CD14-positive monocyte (primary cell): ENCODE data around the gene MARCHF3. TPM values are rescaled to one million over a fixed set of nuclear protein-coding genes. Genes with fewer than 3 reads are reported as not detected.

ENCODE experiments used
- DNase-seq, 3 donors: peaks; one replicate each; pipeline ENCODE4 v3.0.0-alpha.2; 2011 to 2022
- H2AFZ ChIP-seq: 2 replicates; pipeline ENCODE4 v1.6.0; 2012; ENCODE audit warnings: mild to moderate bottlenecking, low read depth, low read length, inconsistent platforms; ENCODE audit not compliant: insufficient read depth, poor library complexity, severe bottlenecking
- H3K27ac ChIP-seq, 2 donors: 1 replicate in 1 of 2; 2 replicates in 1 of 2; pipeline ENCODE4 v1.5.1; 2012 to 2013; ENCODE audit warnings: low read length in 2 of 2, control low read depth in 1 of 2, inconsistent platforms in 1 of 2, low read depth in 1 of 2, mild to moderate bottlenecking in 1 of 2
- H3K27me3 ChIP-seq, 2 donors: one replicate each; pipeline versions ENCODE4 v1.6.0 to v1.6.1; 2011 to 2013; ENCODE audit warnings: low read length in 2 of 2; ENCODE audit not compliant: control insufficient read depth in 2 of 2, insufficient read depth in 2 of 2
- H3K36me3 ChIP-seq, 2 donors: replicated peaks in 1 of 2; 1 replicate in 1 of 2; 2 replicates in 1 of 2; pipeline versions ENCODE4 v1.5.1 to v1.6.1; 2012 to 2013; ENCODE audit warnings: low read length in 2 of 2, control low read depth in 1 of 2, inconsistent platforms in 1 of 2, mild to moderate bottlenecking in 1 of 2; ENCODE audit not compliant: insufficient read depth in 2 of 2, control insufficient read depth in 1 of 2
- H3K4me1 ChIP-seq, 2 donors: 1 replicate in 1 of 2; 2 replicates in 1 of 2; pipeline versions ENCODE4 v1.5.1 to v1.6.1; 2012 to 2013; ENCODE audit warnings: low read length in 2 of 2, control low read depth in 1 of 2, inconsistent platforms in 1 of 2, mild to moderate bottlenecking in 1 of 2, moderate library complexity in 1 of 2; ENCODE audit not compliant: insufficient read depth in 2 of 2, control insufficient read depth in 1 of 2
- H3K4me2 ChIP-seq: replicated peaks from 2 replicates; pipeline ENCODE3; 2012; ENCODE audit warnings: low read length, moderate library complexity, mild to moderate bottlenecking; ENCODE audit not compliant: poor library complexity, severe bottlenecking; ENCODE audit errors: extremely low read depth
- H3K4me3 ChIP-seq, 3 experiments: fragments of 200-600 bp in 1 of 3; sonication (generic) in 1 of 3; replicated peaks in 1 of 3; 1 replicate in 2 of 3; 2 replicates in 1 of 3; pipeline ENCODE4 v1.5.1; 2011 to 2013; ENCODE audit warnings: low read length in 3 of 3, mild to moderate bottlenecking in 3 of 3, control low read depth in 2 of 3, low read depth in 2 of 3, inconsistent platforms in 1 of 3, moderate library complexity in 1 of 3
- H3K79me2 ChIP-seq: 2 replicates; pipeline ENCODE4 v1.6.0; 2012; ENCODE audit warnings: mild to moderate bottlenecking, control low read depth, inconsistent platforms, low read length, moderate library complexity; ENCODE audit not compliant: insufficient read depth
- H3K9ac ChIP-seq: 2 replicates; pipeline ENCODE4 v1.6.0; 2017; ENCODE audit warnings: low read length, mild to moderate bottlenecking; ENCODE audit not compliant: insufficient read depth, poor library complexity, severe bottlenecking
- H3K9me3 ChIP-seq, 2 donors: replicated peaks in 1 of 2; 1 replicate in 1 of 2; 2 replicates in 1 of 2; pipeline versions ENCODE4 v1.5.1 to v1.6.1; 2012 to 2013; ENCODE audit warnings: low read length in 2 of 2, control low read depth in 1 of 2; ENCODE audit not compliant: control insufficient read depth in 1 of 2, insufficient read depth in 1 of 2
- H4K20me1 ChIP-seq: 2 replicates; pipeline ENCODE4 v1.6.0; 2012; ENCODE audit warnings: mild to moderate bottlenecking, low read length, control low read depth, moderate library complexity; ENCODE audit not compliant: insufficient read depth
- H3K27ac Mint-ChIP-seq, 7 donors: one replicate each; pipeline ENCODE4 v1.8.0; 2020; ENCODE audit warnings: mild to moderate bottlenecking in 7 of 7, mixed read lengths in 7 of 7, moderate library complexity in 6 of 7, inconsistent platforms in 2 of 7
- H3K27me3 Mint-ChIP-seq, 3 donors: one replicate each; pipeline ENCODE4 v1.8.0; 2021 to 2022; ENCODE audit warnings: low read depth in 3 of 3, mild to moderate bottlenecking in 3 of 3, mixed read lengths in 3 of 3, moderate library complexity in 3 of 3, inconsistent platforms in 1 of 3
- H3K36me3 Mint-ChIP-seq, 2 donors: one replicate each; pipeline ENCODE4 v1.8.0; 2020; ENCODE audit warnings: mixed read lengths in 2 of 2, inconsistent platforms in 1 of 2, mild to moderate bottlenecking in 1 of 2
- H3K4me1 Mint-ChIP-seq: one replicate; pipeline ENCODE4 v1.8.0; 2020; ENCODE audit warnings: mild to moderate bottlenecking, mixed read lengths
- H3K4me3 Mint-ChIP-seq, 2 donors: one replicate each; pipeline ENCODE4 v1.8.0; 2020; ENCODE audit warnings: mild to moderate bottlenecking in 2 of 2, mixed read lengths in 2 of 2, moderate library complexity in 1 of 2
- H3K9me3 Mint-ChIP-seq, 7 donors: one replicate each; pipeline ENCODE4 v1.8.0; 2020 to 2022; ENCODE audit warnings: mixed read lengths in 7 of 7, mild to moderate bottlenecking in 6 of 7, moderate library complexity in 6 of 7, inconsistent platforms in 2 of 7
- WGBS: methylation state at CpG from one replicate; pipeline ENCODE4 v1.1.5; 2013; ENCODE audit warnings: missing lambda C conversion rate; ENCODE audit not compliant: insufficient coverage; 5-methylcytosine and 5-hydroxymethylcytosine counted together
- intact Hi-C, 2 donors: fragments of 100-400 bp; cut with micrococcal nuclease; formaldehyde crosslinking; loops; one replicate each; pipeline versions ENCODE4 v1.15.0 to v1.15.1; 2023
- polyA plus RNA-seq, 3 donors: library from polyadenylated mRNA; depleted of rRNA in 1 of 3; unstranded in 2 of 3; stranded (reverse) in 1 of 3; fragments of 300-500 nt in 2 of 3; fragments of >200 nt in 1 of 3; fragmentation: Illumina TruSeq in 2 of 3; gene quantifications; 1 replicate in 2 of 3; 2 replicates in 1 of 3; pipeline ENCODE4 v1.2.3, GENCODE V29; 2012 to 2021
- TF ChIP-seq, protein P1 (sequence below): fragments of 200-600 bp; IDR thresholded peaks from one replicate; pipeline ENCODE4 v1.8.0; 2022; ENCODE audit warnings: antibody characterized with exemption, mild to moderate bottlenecking

Gene MARCHF3
- polyA plus RNA-seq, 3 donors = 0.88 to 1.6 (median 0.96) TPM

DNA sequence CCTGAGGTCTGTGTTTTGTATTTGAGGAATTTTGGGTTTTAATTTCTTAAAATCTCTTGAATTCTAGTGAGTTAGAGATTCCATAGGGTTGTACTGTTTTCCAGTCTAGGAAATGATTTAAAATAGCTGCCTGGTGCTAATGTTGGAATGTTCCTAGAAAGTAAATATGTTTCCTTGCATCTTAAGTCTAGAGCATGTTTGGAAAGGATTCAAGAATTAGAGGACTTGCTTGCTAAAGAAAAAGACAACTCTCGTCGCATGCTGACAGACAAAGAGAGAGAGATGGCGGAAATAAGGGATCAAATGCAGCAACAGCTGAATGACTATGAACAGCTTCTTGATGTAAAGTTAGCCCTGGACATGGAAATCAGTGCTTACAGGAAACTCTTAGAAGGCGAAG lies 211.6 kb downstream of the MARCHF3 start:
- Mint-ChIP-seq H3K4me3 (no peak overlapping the region), H3K27me3 (no peaks in the 10 kb centered on the region), H3K27ac (peak overlapping the region in 1 of 7 donors; percentile 12), H3K36me3 (peaks cover 48 to 67% of the 10 kb centered on the region in 2 donors), H3K4me1 (peaks cover 16% of the 10 kb centered on the region), H3K9me3 (peaks cover 0 to 5% (median 0%) of the 10 kb centered on the region in 7 donors)
- Histone ChIP-seq H3K79me2 (peaks cover 99% of the 10 kb centered on the region), H3K4me1 (peaks cover 17 to 22% of the 10 kb centered on the region in 2 donors), H2AFZ (no peak overlapping the region), H4K20me1 (no peaks in the 10 kb centered on the region), H3K27ac (peak overlapping the region in 1 of 2 donors; percentile 57), H3K9ac (no peak overlapping the region), H3K9me3 (no peaks in the 10 kb centered on the region), H3K4me3 (no peak overlapping the region), H3K36me3 (peaks cover 53 to 79% of the 10 kb centered on the region in 2 donors), H3K4me2 (no peak overlapping the region), H3K27me3 (no peaks in the 10 kb centered on the region)
- intact Hi-C loops = no loop called here
- no peak for DNase-seq
- 100% methylated on average over 3 of the region's 4 CpGs for WGBS
- TF ChIP-seq, protein P1, sequence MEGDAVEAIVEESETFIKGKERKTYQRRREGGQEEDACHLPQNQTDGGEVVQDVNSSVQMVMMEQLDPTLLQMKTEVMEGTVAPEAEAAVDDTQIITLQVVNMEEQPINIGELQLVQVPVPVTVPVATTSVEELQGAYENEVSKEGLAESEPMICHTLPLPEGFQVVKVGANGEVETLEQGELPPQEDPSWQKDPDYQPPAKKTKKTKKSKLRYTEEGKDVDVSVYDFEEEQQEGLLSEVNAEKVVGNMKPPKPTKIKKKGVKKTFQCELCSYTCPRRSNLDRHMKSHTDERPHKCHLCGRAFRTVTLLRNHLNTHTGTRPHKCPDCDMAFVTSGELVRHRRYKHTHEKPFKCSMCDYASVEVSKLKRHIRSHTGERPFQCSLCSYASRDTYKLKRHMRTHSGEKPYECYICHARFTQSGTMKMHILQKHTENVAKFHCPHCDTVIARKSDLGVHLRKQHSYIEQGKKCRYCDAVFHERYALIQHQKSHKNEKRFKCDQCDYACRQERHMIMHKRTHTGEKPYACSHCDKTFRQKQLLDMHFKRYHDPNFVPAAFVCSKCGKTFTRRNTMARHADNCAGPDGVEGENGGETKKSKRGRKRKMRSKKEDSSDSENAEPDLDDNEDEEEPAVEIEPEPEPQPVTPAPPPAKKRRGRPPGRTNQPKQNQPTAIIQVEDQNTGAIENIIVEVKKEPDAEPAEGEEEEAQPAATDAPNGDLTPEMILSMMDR = no peak

Other genes with a start within 250 kb of the MARCHF3 start
- 1 to 10 TPM in 1 of 3 donors, under 1 TPM in 1, not detected in 1; 0.27 to 1.5 TPM for gene C5orf63, start 42.9 kb upstream of the MARCHF3 start, polyA plus RNA-seq